DOHH2 (cell line): Measurements from ENCODE around the gene IRX3.

Experiments
- EZH2phosphoT487 ChIP-seq: fragments of 200-600 bp; sonication (generic); IDR thresholded peaks from 2 replicates; pipeline ENCODE4 v1.6.1; 2017; ENCODE audit warnings: borderline replicate concordance, mild to moderate bottlenecking, antibody characterized with exemption, low read length, moderate library complexity, mixed read lengths
- TF ChIP-seq, protein P1 (sequence below): fragments of 200-600 bp; sonication (generic); IDR thresholded peaks from one replicate; pipeline ENCODE4 v1.5.1; 2014; ENCODE audit warnings: antibody characterized with exemption, mild to moderate bottlenecking, low read depth, low read length; ENCODE audit not compliant: poor library complexity, severe bottlenecking

DNA sequence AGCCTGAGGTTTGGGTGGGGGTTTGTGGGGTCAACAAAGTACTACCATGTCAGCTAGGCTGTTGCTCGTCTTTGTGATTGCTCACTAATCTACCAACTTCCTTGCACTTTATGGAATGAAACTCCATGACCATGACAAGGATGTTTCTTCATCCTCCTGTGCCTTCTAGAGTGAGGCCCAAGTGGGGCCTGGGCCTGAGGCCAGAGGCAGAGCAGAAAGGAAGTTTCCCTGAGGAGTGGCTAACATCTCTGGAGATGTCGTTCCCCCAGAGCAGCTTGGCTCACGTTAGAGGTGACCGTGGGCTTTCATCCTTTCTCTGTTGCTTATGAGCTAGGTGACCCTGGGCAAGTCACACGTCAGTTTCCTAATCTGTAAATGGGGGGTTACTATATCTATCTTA is 41.0 kb upstream of the IRX3 start:
- TF ChIP-seq, protein P1, sequence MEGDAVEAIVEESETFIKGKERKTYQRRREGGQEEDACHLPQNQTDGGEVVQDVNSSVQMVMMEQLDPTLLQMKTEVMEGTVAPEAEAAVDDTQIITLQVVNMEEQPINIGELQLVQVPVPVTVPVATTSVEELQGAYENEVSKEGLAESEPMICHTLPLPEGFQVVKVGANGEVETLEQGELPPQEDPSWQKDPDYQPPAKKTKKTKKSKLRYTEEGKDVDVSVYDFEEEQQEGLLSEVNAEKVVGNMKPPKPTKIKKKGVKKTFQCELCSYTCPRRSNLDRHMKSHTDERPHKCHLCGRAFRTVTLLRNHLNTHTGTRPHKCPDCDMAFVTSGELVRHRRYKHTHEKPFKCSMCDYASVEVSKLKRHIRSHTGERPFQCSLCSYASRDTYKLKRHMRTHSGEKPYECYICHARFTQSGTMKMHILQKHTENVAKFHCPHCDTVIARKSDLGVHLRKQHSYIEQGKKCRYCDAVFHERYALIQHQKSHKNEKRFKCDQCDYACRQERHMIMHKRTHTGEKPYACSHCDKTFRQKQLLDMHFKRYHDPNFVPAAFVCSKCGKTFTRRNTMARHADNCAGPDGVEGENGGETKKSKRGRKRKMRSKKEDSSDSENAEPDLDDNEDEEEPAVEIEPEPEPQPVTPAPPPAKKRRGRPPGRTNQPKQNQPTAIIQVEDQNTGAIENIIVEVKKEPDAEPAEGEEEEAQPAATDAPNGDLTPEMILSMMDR, result no peak
- no peak for TF ChIP-seq EZH2phosphoT487
